Sigmoid colon (tissue), 3 donors: ENCODE measurements around the gene NUMA1.

Experiments used
- CTCF ChIP-seq, 4 experiments: fragments of 450-650 bp in 3 of 4; fragments of 200-600 bp in 1 of 4; IDR thresholded peaks; one replicate each; pipeline ENCODE4 v1.5.1; 2016 to 2019; ENCODE audit warnings: antibody characterized with exemption in 4 of 4, mild to moderate bottlenecking in 3 of 4, moderate library complexity in 2 of 4
- POLR2A ChIP-seq, 2 donors: fragments of 450-650 bp; IDR thresholded peaks; one replicate each; pipeline ENCODE4 v1.6.1; 2016; ENCODE audit warnings: antibody characterized with exemption in 2 of 2, mild to moderate bottlenecking in 2 of 2, moderate library complexity in 2 of 2

- no peak for TF ChIP-seq CTCF (IDR thresholded peaks at IDR 0.05)
- TF ChIP-seq POLR2A (IDR thresholded peaks at IDR 0.05): no peak
Measured at GRCh38 chr11:72058416-72059034, 21.8 kb downstream of the NUMA1 start.
